H1 (cell line): ENCODE data around the gene PGAM1.

ENCODE experiments used
- CEBPB ChIP-seq: IDR thresholded peaks from 2 replicates; pipeline ENCODE4 v1.6.1; 2012; ENCODE audit warnings: low read depth, low read length
- CTCF ChIP-seq, 3 experiments: IDR thresholded peaks; 1 replicate in 2 of 3; 2 replicates in 1 of 3; pipeline versions ENCODE4 v1.5.1 to v1.6.1; 2011; ENCODE audit warnings: low read length in 3 of 3, mild to moderate bottlenecking in 3 of 3, inconsistent platforms in 2 of 3, low read depth in 1 of 3, moderate library complexity in 1 of 3; ENCODE audit not compliant: insufficient read depth in 1 of 3; ENCODE audit errors: control extremely low read depth in 1 of 3
- MAFK ChIP-seq: IDR thresholded peaks from 2 replicates; pipeline ENCODE4 v1.6.1; 2012; ENCODE audit warnings: low read depth, mild to moderate bottlenecking, improper control_type of control experiment, low read length
- PHF8 ChIP-seq: fragments of 200-600 bp; sonication (generic); conservative IDR thresholded peaks from 2 replicates; pipeline ENCODE4 v1.7.1; 2012; ENCODE audit warnings: low read depth, mild to moderate bottlenecking, inconsistent platforms, low read length, moderate library complexity
- POLR2A ChIP-seq, 2 experiments: IDR thresholded peaks; 1 replicate in 1 of 2; 2 replicates in 1 of 2; pipeline ENCODE4 v1.6.1; 2011; ENCODE audit warnings: low read depth in 2 of 2, low read length in 2 of 2, mild to moderate bottlenecking in 2 of 2; ENCODE audit errors: control extremely low read depth in 1 of 2
- POLR2AphosphoS5 ChIP-seq: IDR thresholded peaks from 2 replicates; pipeline ENCODE4 v1.6.1; 2011; ENCODE audit warnings: low read depth, low read length
- RFX5 ChIP-seq: IDR thresholded peaks from 2 replicates; pipeline ENCODE4 v1.6.1; 2011; ENCODE audit warnings: low read depth, low read length, improper control_type of control experiment, borderline replicate concordance
- SP2 ChIP-seq: IDR thresholded peaks from 2 replicates; pipeline ENCODE4 v1.6.1; 2012; ENCODE audit warnings: mild to moderate bottlenecking, low read length, inconsistent platforms
- YY1 ChIP-seq: IDR thresholded peaks from 2 replicates; pipeline ENCODE4 v1.6.1; 2011; ENCODE audit warnings: low read depth, mild to moderate bottlenecking, low read length
- TF ChIP-seq, protein P1 (sequence below): IDR thresholded peaks from 2 replicates; pipeline ENCODE4 v1.6.1; 2011; ENCODE audit warnings: low read depth, mild to moderate bottlenecking, low read length; ENCODE audit not compliant: insufficient read depth
- TF ChIP-seq, protein P2 (sequence below): IDR thresholded peaks from 2 replicates; pipeline ENCODE4 v1.6.1; 2012; ENCODE audit warnings: low read length, inconsistent platforms

- TF ChIP-seq POLR2A (IDR thresholded peaks at IDR 0.05; ENCODE audit: control extremely low read depth in 1 of 2, low read depth in 2 of 2, low read length in 2 of 2) (no peak), PHF8 (no peak), YY1 (no peak), SP2 (no peak), MAFK (no peak), RFX5 (no peak), CEBPB (no peak), POLR2AphosphoS5 (no peak; the same call in 1 of the 2 replicates), CTCF (IDR thresholded peaks at IDR 0.05; ENCODE audit: control extremely low read depth in 1 of 3, insufficient read depth in 1 of 3, low read depth in 1 of 3, low read length in 3 of 3) (no peak)
- TF ChIP-seq, protein P1, sequence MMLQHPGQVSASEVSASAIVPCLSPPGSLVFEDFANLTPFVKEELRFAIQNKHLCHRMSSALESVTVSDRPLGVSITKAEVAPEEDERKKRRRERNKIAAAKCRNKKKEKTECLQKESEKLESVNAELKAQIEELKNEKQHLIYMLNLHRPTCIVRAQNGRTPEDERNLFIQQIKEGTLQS = no peak
- TF ChIP-seq, protein P2, sequence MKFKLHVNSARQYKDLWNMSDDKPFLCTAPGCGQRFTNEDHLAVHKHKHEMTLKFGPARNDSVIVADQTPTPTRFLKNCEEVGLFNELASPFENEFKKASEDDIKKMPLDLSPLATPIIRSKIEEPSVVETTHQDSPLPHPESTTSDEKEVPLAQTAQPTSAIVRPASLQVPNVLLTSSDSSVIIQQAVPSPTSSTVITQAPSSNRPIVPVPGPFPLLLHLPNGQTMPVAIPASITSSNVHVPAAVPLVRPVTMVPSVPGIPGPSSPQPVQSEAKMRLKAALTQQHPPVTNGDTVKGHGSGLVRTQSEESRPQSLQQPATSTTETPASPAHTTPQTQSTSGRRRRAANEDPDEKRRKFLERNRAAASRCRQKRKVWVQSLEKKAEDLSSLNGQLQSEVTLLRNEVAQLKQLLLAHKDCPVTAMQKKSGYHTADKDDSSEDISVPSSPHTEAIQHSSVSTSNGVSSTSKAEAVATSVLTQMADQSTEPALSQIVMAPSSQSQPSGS = no peak
Measured at GRCh38 chr10:97434055-97434454, 8.1 kb downstream of the PGAM1 start.
